Naive thymus-derived CD4-positive, alpha-beta T cell (primary cell): ENCODE results near the gene OR8B4. TPM values are rescaled to one million over a fixed set of nuclear protein-coding genes. Genes with fewer than 3 reads are reported as not detected.

Experiments used
- ATAC-seq: fragments of 150-1000 bp; cut with Tn5 transposase; 2 replicates; pipeline ENCODE4 v1.10.0; 2021; ENCODE audit warnings: mild to moderate bottlenecking, moderate library complexity
- CTCF ChIA-PET: fragments of 350-600 bp; sonication (Branson Sonifier 250); formaldehyde crosslinking; loops from one replicate; lab custom pipeline; 2021; ENCODE audit warnings: antibody characterized with exemption; lab: Charles Lee
- POLR2A ChIA-PET: fragments of 350-600 bp; sonication (Branson Sonifier 250); formaldehyde crosslinking; loops from one replicate; lab custom pipeline; 2021; ENCODE audit warnings: antibody characterized with exemption, inconsistent platforms; lab: Charles Lee
- DNase-seq, 9 donors: peaks; one replicate each; pipeline versions ENCODE4 v3.0.0 to v3.0.0-alpha.2; 2020 to 2022; ENCODE audit warnings: mixed read lengths in 1 of 9
- H3K27ac ChIP-seq: one replicate; pipeline ENCODE4 v1.7.0; 2013; ENCODE audit warnings: mild to moderate bottlenecking, low read depth, low read length, moderate library complexity
- H3K27me3 ChIP-seq, 2 donors: one replicate each; pipeline ENCODE4 v1.7.0; 2013; ENCODE audit warnings: low read length in 2 of 2, mild to moderate bottlenecking in 2 of 2, moderate library complexity in 2 of 2; ENCODE audit not compliant: control insufficient read depth in 2 of 2, insufficient read depth in 2 of 2
- H3K36me3 ChIP-seq, 3 experiments: 1 replicate in 2 of 3; 2 replicates in 1 of 3; pipeline ENCODE4 v1.7.0; 2013; ENCODE audit warnings: low read length in 3 of 3, mild to moderate bottlenecking in 3 of 3, moderate library complexity in 1 of 3; ENCODE audit not compliant: insufficient read depth in 3 of 3, control insufficient read depth in 2 of 3
- H3K4me1 ChIP-seq, 2 donors: one replicate each; pipeline ENCODE4 v1.7.0; 2013; ENCODE audit warnings: low read length in 2 of 2, mild to moderate bottlenecking in 2 of 2, moderate library complexity in 1 of 2; ENCODE audit not compliant: control insufficient read depth in 2 of 2, insufficient read depth in 2 of 2
- H3K4me3 ChIP-seq: 2 replicates; pipeline ENCODE4 v1.7.0; 2013; ENCODE audit warnings: mild to moderate bottlenecking, low read length
- H3K9me3 ChIP-seq, 3 experiments: 1 replicate in 2 of 3; 2 replicates in 1 of 3; pipeline ENCODE4 v1.7.0; 2013; ENCODE audit warnings: low read length in 3 of 3; ENCODE audit not compliant: control insufficient read depth in 2 of 3
- H3K27ac Mint-ChIP-seq, 9 donors: one replicate each; pipeline ENCODE4 v1.8.0; 2020 to 2022; ENCODE audit warnings: mixed read lengths in 9 of 9, mild to moderate bottlenecking in 8 of 9, moderate library complexity in 5 of 9, inconsistent platforms in 2 of 9
- H3K27me3 Mint-ChIP-seq, 5 donors: one replicate each; pipeline ENCODE4 v1.8.0; 2021 to 2022; ENCODE audit warnings: mixed read lengths in 5 of 5, mild to moderate bottlenecking in 1 of 5
- H3K36me3 Mint-ChIP-seq, 5 donors: one replicate each; pipeline ENCODE4 v1.8.0; 2020 to 2022; ENCODE audit warnings: mixed read lengths in 5 of 5, mild to moderate bottlenecking in 3 of 5, inconsistent platforms in 1 of 5
- H3K4me1 Mint-ChIP-seq, 7 donors: one replicate each; pipeline ENCODE4 v1.8.0; 2020 to 2022; ENCODE audit warnings: mixed read lengths in 7 of 7, mild to moderate bottlenecking in 3 of 7, inconsistent platforms in 1 of 7
- H3K4me3 Mint-ChIP-seq, 10 donors: one replicate each; pipeline ENCODE4 v1.8.0; 2020 to 2022; ENCODE audit warnings: mild to moderate bottlenecking in 10 of 10, mixed read lengths in 10 of 10, moderate library complexity in 6 of 10, inconsistent platforms in 2 of 10
- H3K9me3 Mint-ChIP-seq, 11 donors: one replicate each; pipeline ENCODE4 v1.8.0; 2020 to 2022; ENCODE audit warnings: mixed read lengths in 11 of 11, mild to moderate bottlenecking in 4 of 11, inconsistent platforms in 1 of 11, moderate library complexity in 1 of 11
- intact Hi-C, 2 donors: fragments of 100-400 bp; cut with micrococcal nuclease; formaldehyde crosslinking; loops; one replicate each; pipeline ENCODE4 v1.15.1; 2023
- polyA plus RNA-seq, 2 donors: library from polyadenylated mRNA; unstranded; fragments of 300-500 nt; fragmentation: Illumina TruSeq; gene quantifications; one replicate each; pipeline ENCODE4 v1.2.3, GENCODE V29; 2021
- total RNA-seq, 6 experiments: library from RNA in 5 of 6; stranded (reverse) in 5 of 6; gene quantifications; 1 replicate in 5 of 6; 2 replicates in 1 of 6; pipeline ENCODE4 v1.2.3 and lab custom pipeline; 2021 to 2026

The OR8B4 gene
- total and polyA plus RNA-seq, 7 experiments from 2014 or later: not detected

DNA sequence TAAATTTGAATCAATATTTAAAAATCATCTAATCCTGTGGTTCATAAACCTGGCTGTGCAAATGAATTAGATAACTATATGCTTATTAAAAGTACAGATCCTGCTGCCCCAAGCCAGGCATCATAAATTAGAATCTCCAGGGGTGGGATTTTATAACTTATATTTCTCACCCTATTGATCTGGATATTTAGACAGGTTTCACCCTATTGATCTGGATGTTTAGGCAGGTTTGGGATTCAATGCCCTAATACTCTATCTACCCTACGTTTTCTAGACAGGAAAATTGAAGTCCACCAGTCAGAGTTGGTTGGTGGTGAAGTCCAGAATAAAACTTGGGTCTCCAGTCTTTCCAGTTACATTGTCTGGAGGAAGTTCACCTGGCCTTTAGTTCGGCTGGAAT lies 18.2 kb upstream of the OR8B4 start:
- intact Hi-C loops: no loop called here
- Histone ChIP-seq H3K27me3 (no peaks in the 10 kb centered on the region), H3K4me1 (no peaks in the 10 kb centered on the region), H3K9me3 (no peaks in the 10 kb centered on the region), H3K4me3 (no peak overlapping the region), H3K27ac (no peak overlapping the region), H3K36me3 (no peaks in the 10 kb centered on the region)
- no peak overlapping the region for H3K4me3 Mint-ChIP-seq
- H3K27me3 Mint-ChIP-seq: peaks cover 0 to 37% (median 32%) of the 10 kb centered on the region in 5 donors
- no peaks in the 10 kb centered on the region for H3K36me3 Mint-ChIP-seq
- CTCF ChIA-PET: no interaction called here
- no peak overlapping the region for H3K27ac Mint-ChIP-seq
- DNase-seq (no peak), ATAC-seq (no peak)
- H3K9me3 Mint-ChIP-seq: peaks cover 0 to 8% (median 2%) of the 10 kb centered on the region in 11 donors
- POLR2A ChIA-PET: no interaction called here
- H3K4me1 Mint-ChIP-seq: no peaks in the 10 kb centered on the region

DNA sequence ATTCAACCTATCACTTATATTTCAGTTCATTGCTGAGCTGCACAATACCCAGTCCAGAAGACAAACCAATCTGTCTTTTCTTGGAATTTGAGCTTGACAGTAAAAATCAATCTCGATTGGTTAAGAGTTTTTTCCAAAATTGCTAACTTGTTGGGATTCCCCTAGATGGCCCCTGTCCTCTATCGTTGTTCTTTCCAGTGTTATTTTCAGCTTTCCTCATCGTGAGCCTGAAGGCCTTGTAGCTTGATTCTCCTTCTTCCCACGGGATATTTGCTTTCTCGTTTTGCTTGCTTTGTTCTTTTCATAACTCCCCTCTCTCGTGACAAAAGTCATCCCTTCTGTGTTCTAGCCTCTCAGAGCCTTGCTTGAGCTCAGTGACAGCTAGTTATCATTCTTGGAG lies 17.8 kb upstream of the OR8B4 start:
- ChIA-PET CTCF (no interaction called here), POLR2A (no interaction called here)
- H3K4me1 Mint-ChIP-seq: no peaks in the 10 kb centered on the region
- no peaks in the 10 kb centered on the region for H3K9me3 ChIP-seq
- H3K27me3 ChIP-seq: no peaks in the 10 kb centered on the region
- H3K36me3 Mint-ChIP-seq: no peaks in the 10 kb centered on the region
- H3K4me3 Mint-ChIP-seq: no peak overlapping the region
- intact Hi-C loops: no loop called here
- H3K27ac ChIP-seq: no peak overlapping the region
- H3K36me3 ChIP-seq: no peaks in the 10 kb centered on the region
- ATAC-seq: no peak
- H3K4me3 ChIP-seq: no peak overlapping the region
- peaks cover 0 to 37% (median 32%) of the 10 kb centered on the region in 5 donors for H3K27me3 Mint-ChIP-seq
- no peaks in the 10 kb centered on the region for H3K4me1 ChIP-seq
- H3K27ac Mint-ChIP-seq: no peak overlapping the region
- no peak for DNase-seq
- H3K9me3 Mint-ChIP-seq: peaks cover 0 to 9% (median 2%) of the 10 kb centered on the region in 11 donors

DNA sequence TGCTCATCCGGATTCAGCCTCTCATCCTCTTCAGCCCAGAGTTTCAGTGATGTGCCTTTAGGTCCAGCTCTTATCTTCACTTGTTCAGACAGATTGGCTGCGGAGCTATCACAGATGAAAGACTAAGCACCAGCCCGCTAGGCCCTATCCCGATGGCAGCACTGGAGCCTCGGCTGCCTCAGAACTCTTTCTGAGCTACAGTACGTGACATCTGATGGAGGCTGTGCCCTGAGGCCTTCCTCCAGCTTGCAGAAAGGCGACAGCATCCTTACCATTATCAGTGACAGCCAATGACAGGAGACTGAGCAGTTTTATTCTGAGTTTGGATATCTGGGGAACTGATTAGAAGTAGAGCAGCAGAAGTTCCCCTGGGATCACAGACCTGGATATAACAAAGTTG lies 16.8 kb upstream of the OR8B4 start:
- Mint-ChIP-seq H3K27ac (no peak overlapping the region), H3K4me1 (no peaks in the 10 kb centered on the region), H3K36me3 (no peaks in the 10 kb centered on the region), H3K9me3 (peaks cover 0 to 17% (median 3%) of the 10 kb centered on the region in 11 donors), H3K4me3 (no peak overlapping the region), H3K27me3 (peaks cover 0 to 37% (median 27%) of the 10 kb centered on the region in 5 donors)
- no peaks in the 10 kb centered on the region for H3K36me3 ChIP-seq
- intact Hi-C loops: no loop called here
- H3K27me3 ChIP-seq: no peaks in the 10 kb centered on the region
- ATAC-seq: no peak
- H3K4me3 ChIP-seq: no peak overlapping the region
- ChIA-PET POLR2A (no interaction called here), CTCF (no interaction called here)
- H3K9me3 ChIP-seq: no peaks in the 10 kb centered on the region
- H3K4me1 ChIP-seq: no peaks in the 10 kb centered on the region
- no peak overlapping the region for H3K27ac ChIP-seq
- no peak for DNase-seq

DNA sequence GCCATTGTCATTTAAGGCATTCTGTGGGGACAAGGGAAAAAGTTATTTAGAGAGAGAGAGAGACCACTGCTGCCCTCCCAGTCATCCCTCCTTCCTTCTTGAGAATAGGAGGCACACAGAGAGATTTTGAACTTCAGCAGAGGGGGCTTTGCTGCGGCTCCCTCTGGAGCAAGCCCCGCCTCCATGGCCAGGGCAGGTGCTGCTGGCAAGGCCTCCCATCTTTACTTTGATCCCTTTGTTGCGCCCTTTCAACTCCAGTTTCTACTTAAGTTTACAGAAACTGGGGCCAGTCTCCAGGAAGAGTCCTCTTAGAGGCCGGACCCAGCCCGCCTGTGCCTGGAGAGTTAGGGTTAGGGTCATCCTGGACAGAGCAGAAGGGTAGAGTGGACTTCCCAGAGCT lies 16.4 kb upstream of the OR8B4 start:
- Histone ChIP-seq H3K27me3 (no peaks in the 10 kb centered on the region), H3K4me1 (no peaks in the 10 kb centered on the region), H3K9me3 (no peaks in the 10 kb centered on the region), H3K27ac (no peak overlapping the region), H3K4me3 (no peak overlapping the region), H3K36me3 (no peaks in the 10 kb centered on the region)
- H3K27ac Mint-ChIP-seq: no peak overlapping the region
- H3K27me3 Mint-ChIP-seq: peaks cover 2 to 37% (median 29%) of the 10 kb centered on the region in 5 donors
- H3K4me3 Mint-ChIP-seq: no peak overlapping the region
- POLR2A ChIA-PET: no interaction called here
- H3K36me3 Mint-ChIP-seq: no peaks in the 10 kb centered on the region
- peaks cover 0 to 17% (median 3%) of the 10 kb centered on the region in 11 donors for H3K9me3 Mint-ChIP-seq
- DNase-seq (no peak), ATAC-seq (no peak)
- intact Hi-C loops: no loop called here
- H3K4me1 Mint-ChIP-seq: no peaks in the 10 kb centered on the region
- CTCF ChIA-PET: no interaction called here

DNA sequence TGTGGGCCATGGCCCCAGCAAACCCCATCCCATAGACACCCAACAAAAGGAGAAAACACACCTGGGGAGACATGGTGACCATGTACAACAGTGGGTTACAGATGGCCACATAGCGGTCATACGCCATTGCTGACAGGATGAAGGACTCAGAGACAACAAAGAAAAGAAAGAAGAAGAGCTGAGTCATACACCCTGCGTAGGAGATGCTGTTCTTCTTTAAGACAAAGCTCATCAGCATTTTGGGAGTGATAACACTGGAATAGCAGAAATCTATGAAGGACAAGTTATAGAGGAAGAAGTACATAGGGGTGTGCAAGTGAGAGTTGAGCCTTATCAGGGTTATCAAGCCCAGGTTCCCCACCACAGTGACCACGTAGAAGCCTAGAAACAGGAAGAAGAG lies 15.9 kb upstream of the OR8B4 start:
- DNase-seq (no peak), ATAC-seq (no peak)
- Mint-ChIP-seq H3K27me3 (peaks cover 2 to 40% (median 31%) of the 10 kb centered on the region in 5 donors), H3K36me3 (no peaks in the 10 kb centered on the region), H3K9me3 (peaks cover 0 to 17% (median 3%) of the 10 kb centered on the region in 11 donors), H3K4me3 (no peak overlapping the region), H3K27ac (no peak overlapping the region), H3K4me1 (no peaks in the 10 kb centered on the region)
- Histone ChIP-seq H3K36me3 (no peaks in the 10 kb centered on the region), H3K4me1 (no peaks in the 10 kb centered on the region), H3K4me3 (no peak overlapping the region), H3K27me3 (no peaks in the 10 kb centered on the region), H3K27ac (no peak overlapping the region), H3K9me3 (no peaks in the 10 kb centered on the region)
- ChIA-PET CTCF (no interaction called here), POLR2A (no interaction called here)
- intact Hi-C loops: no loop called here

DNA sequence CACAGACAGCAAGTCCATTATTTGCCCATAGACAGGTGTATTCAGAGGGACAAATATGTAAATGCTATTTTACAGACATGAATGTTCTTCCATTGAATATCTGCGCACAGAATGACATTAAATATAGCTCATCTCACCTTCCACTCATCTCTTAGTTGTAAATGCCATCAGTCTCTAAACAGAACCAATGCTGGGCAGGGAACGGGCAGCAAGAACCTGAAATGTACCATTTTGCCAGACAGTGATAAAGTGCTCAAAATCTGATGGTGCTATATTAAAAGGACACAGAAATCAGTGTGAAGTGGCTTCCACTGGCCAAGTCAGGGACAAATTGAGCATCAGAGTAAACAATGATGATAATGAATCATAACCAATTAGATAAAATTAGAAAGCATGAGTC lies 10.0 kb upstream of the OR8B4 start:
- H3K9me3 Mint-ChIP-seq: peaks cover 0 to 19% (median 3%) of the 10 kb centered on the region in 11 donors
- ChIA-PET CTCF (no interaction called here), POLR2A (no interaction called here)
- H3K36me3 Mint-ChIP-seq: peaks cover 0 to 1% (median 0%) of the 10 kb centered on the region in 5 donors
- Histone ChIP-seq H3K4me1 (no peaks in the 10 kb centered on the region), H3K27me3 (no peaks in the 10 kb centered on the region), H3K27ac (no peak overlapping the region), H3K4me3 (no peak overlapping the region), H3K36me3 (no peaks in the 10 kb centered on the region), H3K9me3 (no peaks in the 10 kb centered on the region)
- no peaks in the 10 kb centered on the region for H3K4me1 Mint-ChIP-seq
- no peak for DNase-seq
- intact Hi-C loops: no loop called here
- H3K27ac Mint-ChIP-seq: no peak overlapping the region
- H3K27me3 Mint-ChIP-seq: peaks cover 4 to 30% (median 23%) of the 10 kb centered on the region in 5 donors
- H3K4me3 Mint-ChIP-seq: no peak overlapping the region
- ATAC-seq: no peak

DNA sequence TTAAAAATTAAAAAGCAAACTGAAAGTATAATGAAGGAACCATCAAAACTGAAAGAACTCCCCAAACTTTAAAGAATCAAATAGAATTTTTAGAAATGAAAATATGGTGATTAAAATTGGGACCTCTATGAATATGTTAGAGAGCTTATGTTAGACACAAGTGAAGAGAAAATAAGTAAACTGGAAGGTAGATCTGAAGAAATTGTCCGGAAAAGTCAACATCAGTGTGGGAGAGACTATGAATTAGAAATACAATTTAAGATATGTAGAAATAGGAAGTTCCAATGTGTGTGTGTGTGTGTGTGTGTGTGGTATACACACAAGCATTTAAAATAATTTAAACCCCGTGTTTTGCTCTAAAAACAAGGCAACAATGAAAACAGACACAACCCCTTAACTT lies 4.9 kb upstream of the OR8B4 start:
- POLR2A ChIA-PET: no interaction called here
- ATAC-seq (no peak), DNase-seq (no peak)
- H3K4me1 Mint-ChIP-seq: no peaks in the 10 kb centered on the region
- H3K36me3 ChIP-seq: no peaks in the 10 kb centered on the region
- peaks cover 2 to 14% (median 6%) of the 10 kb centered on the region in 5 donors for H3K27me3 Mint-ChIP-seq
- no peak overlapping the region for H3K27ac Mint-ChIP-seq
- H3K4me1 ChIP-seq: no peaks in the 10 kb centered on the region
- H3K9me3 ChIP-seq: no peaks in the 10 kb centered on the region
- peaks cover 0 to 15% (median 6%) of the 10 kb centered on the region in 11 donors for H3K9me3 Mint-ChIP-seq
- CTCF ChIA-PET: interaction anchor here (1.4 kb wide), 1 partner anchor 9 kb away, joined by 3 read pairs; no protein-coding TSS in a partner anchor
- H3K27ac ChIP-seq: no peak overlapping the region
- no peak overlapping the region for H3K4me3 Mint-ChIP-seq
- H3K27me3 ChIP-seq: no peaks in the 10 kb centered on the region
- H3K36me3 Mint-ChIP-seq: peaks cover 0 to 5% (median 0%) of the 10 kb centered on the region in 5 donors
- H3K4me3 ChIP-seq: no peak overlapping the region
- intact Hi-C loops: no loop called here
